Activated naive CD4-positive, alpha-beta T cell (primary cell): Measurements from ENCODE around the gene ATP8A1.
A peak's percentile ranks its signal among the peaks of the same experiment; 100 is the strongest.

Experiments used
- DNase-seq, 4 experiments: peaks; one replicate each; lab custom pipeline; 2025; lab: John Stamatoyannopoulos, UW

Gene ATP8A1

GRCh38 chr4:42649870-42650269 lies 7.0 kb downstream of the ATP8A1 start:
- no peak for DNase-seq

GRCh38 chr4:42646999-42647541 lies 9.8 kb downstream of the ATP8A1 start:
- no peak for DNase-seq

GRCh38 chr4:42646013-42646784 lies 10.7 kb downstream of the ATP8A1 start:
- DNase-seq = no peak

GRCh38 chr4:42644897-42645296 lies 12.0 kb downstream of the ATP8A1 start:
- DNase-seq = no peak

GRCh38 chr4:42643685-42644084 lies 13.2 kb downstream of the ATP8A1 start:
- no peak for DNase-seq

GRCh38 chr4:42642845-42643615 lies 13.9 kb downstream of the ATP8A1 start:
- no peak for DNase-seq

- no peak for DNase-seq
Measured at GRCh38 chr4:42642101-42642797, 14.7 kb downstream of the ATP8A1 start.

- no peak for DNase-seq
Measured at GRCh38 chr4:42641656-42642055, 15.2 kb downstream of the ATP8A1 start.

- no peak for DNase-seq
Measured at GRCh38 chr4:42641161-42641560, 15.7 kb downstream of the ATP8A1 start.

- DNase-seq = no peak
Measured at GRCh38 chr4:42640613-42641012, 16.3 kb downstream of the ATP8A1 start.

- DNase-seq = no peak
Measured at GRCh38 chr4:42638993-42639392, 17.9 kb downstream of the ATP8A1 start.

- DNase-seq = no peak
Measured at GRCh38 chr4:42638321-42638720, 18.6 kb downstream of the ATP8A1 start.

- DNase-seq = no peak
Measured at GRCh38 chr4:42637867-42638266, 19.0 kb downstream of the ATP8A1 start.

GRCh38 chr4:42637104-42637503 lies 19.8 kb downstream of the ATP8A1 start:
- no peak for DNase-seq

GRCh38 chr4:42636645-42636949 lies 20.3 kb downstream of the ATP8A1 start:
- no peak for DNase-seq

GRCh38 chr4:42633605-42634388 lies 23.1 kb downstream of the ATP8A1 start:
- no peak for DNase-seq

- no peak for DNase-seq
Measured at GRCh38 chr4:42632653-42633382, 24.1 kb downstream of the ATP8A1 start.

- DNase-seq = no peak
Measured at GRCh38 chr4:42630908-42631307, 26.0 kb downstream of the ATP8A1 start.

- no peak for DNase-seq
Measured at GRCh38 chr4:42628740-42629139, 28.2 kb downstream of the ATP8A1 start.

GRCh38 chr4:42627885-42628646 lies 28.8 kb downstream of the ATP8A1 start:
- DNase-seq = peak in 3 of 4 experiments; percentile 1 to 29 (median 11)
